HCT116 (cell line): ENCODE data around the gene DCUN1D2. TPM values are rescaled to one million over a fixed set of nuclear protein-coding genes. Genes with fewer than 3 reads are reported as not detected.

ENCODE experiments used
- ATAC-seq: fragments of 200-7000 bp; cut with Tn5 transposase; 2 replicates; pipeline ENCODE4 v1.9.1; 2020; ENCODE audit warnings: mild to moderate bottlenecking, moderate library complexity
- BruUV-seq: library from RNA; stranded (reverse); fragments of 400-500 nt; replicated peaks from 2 replicates; lab custom pipeline; 2021; lab: Mats Ljungman, UMichigan
- CTCF ChIA-PET: fragments of 300-600 bp; sonication (Branson Sonifier 250); formaldehyde crosslinking; loops from one replicate; lab custom pipeline; 2021; ENCODE audit warnings: antibody characterized with exemption; lab: Charles Lee
- POLR2A ChIA-PET: fragments of 300-600, 350-600 bp; sonication (Branson Sonifier 250); formaldehyde crosslinking; loops from one replicate; lab custom pipeline; 2021; ENCODE audit warnings: antibody characterized with exemption; lab: Charles Lee
- RAD21 ChIA-PET, 2 experiments: fragments of 300-600 bp; sonication (Branson Sonifier 250); formaldehyde crosslinking; loops; one replicate each; lab custom pipeline; 2023; ENCODE audit warnings: low total read pairs in 2 of 2; ENCODE audit not compliant: uncharacterized antibody in 2 of 2, unreplicated experiment in 2 of 2, low non-redundant PET in 1 of 2; lab: Charles Lee
- DNase-seq: peaks from one replicate; pipeline ENCODE4 v3.0.0-alpha.2; 2010; ENCODE audit warnings: low read depth, low spot score
- H2AFZ ChIP-seq: fragments of 200-600 bp; shearing (Covaris generic), sonication (generic); 2 replicates; pipeline ENCODE4 v1.6.1; 2017; ENCODE audit warnings: low read depth, mixed run types, mixed read lengths, antibody characterized with exemption, low read length; ENCODE audit not compliant: poor library complexity, severe bottlenecking
- H3K27ac ChIP-seq: 2 replicates; pipeline ENCODE4 v1.5.1; 2012; ENCODE audit warnings: low read depth, low read length
- H3K27me3 ChIP-seq: fragments of 200-600 bp; sonication (generic); 2 replicates; pipeline ENCODE4 v1.6.1; 2016; ENCODE audit warnings: mixed run types, low read length, mixed read lengths; ENCODE audit not compliant: insufficient read depth
- H3K36me3 ChIP-seq, 2 experiments: fragments of 200-500 bp in 1 of 2; fragments of 200-600 bp in 1 of 2; sonication (Bioruptor generic) in 1 of 2; sonication (generic) in 1 of 2; 2 replicates each; pipeline versions ENCODE4 v1.5.1 to v1.6.1; 2014 to 2016; ENCODE audit warnings: low read length in 2 of 2, inconsistent platforms in 1 of 2, mixed read lengths in 1 of 2, mixed run types in 1 of 2; ENCODE audit not compliant: insufficient read depth in 2 of 2, control insufficient read depth in 1 of 2
- H3K4me1 ChIP-seq, 2 experiments: fragments of 200-600 bp in 1 of 2; sonication (generic) in 1 of 2; 2 replicates each; pipeline versions ENCODE4 v1.5.1 to v1.6.1; 2012 to 2017; ENCODE audit warnings: low read length in 2 of 2, inconsistent platforms in 1 of 2, mild to moderate bottlenecking in 1 of 2, mixed read lengths in 1 of 2, mixed run types in 1 of 2, moderate library complexity in 1 of 2; ENCODE audit not compliant: insufficient read depth in 2 of 2, control insufficient read depth in 1 of 2
- H3K4me2 ChIP-seq: fragments of 200-600 bp; sonication (generic); 2 replicates; pipeline ENCODE4 v1.6.1; 2017; ENCODE audit warnings: mixed run types, low read length, mixed read lengths
- H3K4me3 ChIP-seq, 2 experiments: fragments of 200-600 bp in 1 of 2; sonication (generic) in 1 of 2; replicated peaks in 1 of 2; 2 replicates each; pipeline ENCODE4 v1.5.1; 2011 to 2016; ENCODE audit warnings: low read length in 2 of 2, control low read depth in 1 of 2, low read depth in 1 of 2, mild to moderate bottlenecking in 1 of 2, mixed read lengths in 1 of 2, mixed run types in 1 of 2
- H3K79me2 ChIP-seq: fragments of 200-600 bp; sonication (generic); 2 replicates; pipeline ENCODE4 v1.6.1; 2017; ENCODE audit warnings: mild to moderate bottlenecking, mixed run types, low read length, moderate library complexity, mixed read lengths; ENCODE audit not compliant: insufficient read depth
- H3K9ac ChIP-seq: fragments of 200-600 bp; sonication (generic); 2 replicates; pipeline ENCODE4 v1.6.1; 2016; ENCODE audit warnings: low read length, mixed read lengths
- H3K9me2 ChIP-seq: fragments of 200-600 bp; sonication (generic), shearing (Covaris generic); 2 replicates; pipeline ENCODE4 v1.6.1; 2017; ENCODE audit warnings: mixed run types, mild to moderate bottlenecking, moderate library complexity; ENCODE audit not compliant: insufficient read depth
- H3K9me3 ChIP-seq, 2 experiments: fragments of 200-500 bp in 1 of 2; fragments of 200-600 bp in 1 of 2; sonication (Bioruptor generic) in 1 of 2; sonication (generic) in 1 of 2; 2 replicates each; pipeline ENCODE4 v1.6.1; 2014 to 2017; ENCODE audit warnings: low read length in 2 of 2, mixed read lengths in 2 of 2, inconsistent platforms in 1 of 2, low read depth in 1 of 2, mild to moderate bottlenecking in 1 of 2, mixed run types in 1 of 2, moderate library complexity in 1 of 2; ENCODE audit not compliant: control insufficient read depth in 1 of 2, insufficient read depth in 1 of 2
- H4K20me1 ChIP-seq: fragments of 200-600 bp; sonication (generic), shearing (Covaris generic); 2 replicates; pipeline ENCODE4 v1.6.1; 2017; ENCODE audit warnings: mixed run types, mild to moderate bottlenecking, moderate library complexity; ENCODE audit not compliant: insufficient read depth
- CBX3 ChIP-seq: IDR thresholded peaks from 2 replicates; pipeline ENCODE4 v1.6.1; 2012; ENCODE audit warnings: low read depth
- CEBPB ChIP-seq: IDR thresholded peaks from 2 replicates; pipeline ENCODE4 v1.6.1; 2012; ENCODE audit warnings: low read depth
- ELF1 ChIP-seq: IDR thresholded peaks from 2 replicates; pipeline ENCODE4 v1.6.1; 2012; ENCODE audit warnings: low read depth, borderline replicate concordance
- FOSL1 ChIP-seq: IDR thresholded peaks from 2 replicates; pipeline ENCODE4 v1.6.1; 2012; ENCODE audit warnings: low read depth
- JUND ChIP-seq: IDR thresholded peaks from 2 replicates; pipeline ENCODE4 v1.6.1; 2012
- MAX ChIP-seq: IDR thresholded peaks from 2 replicates; pipeline ENCODE4 v1.6.1; 2012
- POLR2AphosphoS5 ChIP-seq: IDR thresholded peaks from 2 replicates; pipeline ENCODE4 v1.6.1; 2011; ENCODE audit warnings: mild to moderate bottlenecking, low read depth, low read length, moderate library complexity
- SP1 ChIP-seq: IDR thresholded peaks from 2 replicates; pipeline ENCODE4 v1.6.1; 2012; ENCODE audit warnings: low read depth
- SRF ChIP-seq: IDR thresholded peaks from 2 replicates; pipeline ENCODE4 v1.6.1; 2012; ENCODE audit warnings: low read depth
- ZBTB33 ChIP-seq: IDR thresholded peaks from 2 replicates; pipeline ENCODE4 v1.6.1; 2011; ENCODE audit warnings: mild to moderate bottlenecking, low read length, moderate library complexity; ENCODE audit not compliant: insufficient replicate concordance; ENCODE audit errors: extremely low read depth
- ZNF274 ChIP-seq: fragments of 200-500 bp; sonication (Bioruptor generic); IDR thresholded peaks from 2 replicates; pipeline ENCODE4 v1.6.1; 2014; ENCODE audit warnings: mild to moderate bottlenecking, low read depth, low read length, inconsistent platforms
- intact Hi-C: fragments of 100-400 bp; cut with micrococcal nuclease; formaldehyde crosslinking; loops from 2 replicates; pipeline ENCODE4 v1.10.0; 2022
- total RNA-seq: library from RNA; stranded (reverse); gene quantifications from one replicate; pipeline ENCODE4 v1.2.1, GENCODE V29; 2021; ENCODE audit not compliant: unreplicated experiment

DCUN1D2 gene
- total RNA-seq, 1 experiment from 2014 or later, result 25.4 TPM

GRCh38 chr13:113499936-113500335, 9.4 kb upstream of the DCUN1D2 start:
- BruUV-seq, result no TSS peak

DNA sequence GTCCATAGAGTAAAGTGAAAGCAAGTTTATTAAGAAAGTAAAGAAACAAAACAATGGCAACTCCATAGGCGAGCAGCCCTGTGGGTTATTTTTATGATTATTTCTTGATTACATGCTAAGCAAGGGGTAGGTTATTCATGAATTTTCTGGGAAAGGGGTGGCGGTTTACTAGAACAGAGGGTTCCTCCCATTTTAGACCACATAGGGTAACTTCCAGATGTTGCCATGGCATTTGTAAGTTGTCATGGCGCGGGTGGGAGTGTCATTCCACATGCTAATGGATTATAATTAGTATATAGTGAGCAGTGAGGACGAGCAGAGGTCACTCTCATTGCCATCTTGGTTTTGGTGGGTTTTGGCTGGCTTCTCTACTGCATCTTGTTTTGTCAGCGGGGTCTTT, 8.4 kb upstream of the DCUN1D2 start:
- H3K36me3 ChIP-seq, result peaks cover 48 to 57% of the 10 kb centered on the region in 2 experiments; a peak in 3 of 4 replicates
- H2AFZ ChIP-seq, result no peak overlapping the region
- intact Hi-C loops, result no loop called here
- no peak overlapping the region for H3K4me2 ChIP-seq
- no peak for ATAC-seq
- H3K27ac ChIP-seq, result no peak overlapping the region
- no peaks in the 10 kb centered on the region for H3K9me2 ChIP-seq
- ChIA-PET RAD21 (no interaction called here), POLR2A (no interaction called here), CTCF (no interaction called here)
- H3K27me3 ChIP-seq, result no peaks in the 10 kb centered on the region
- no peak for TF ChIP-seq JUND
- no peak for TF ChIP-seq FOSL1
- no peak for TF ChIP-seq ELF1
- no peak for TF ChIP-seq SP1
- TF ChIP-seq CBX3, result no peak
- TF ChIP-seq ZBTB33, result no peak
- TF ChIP-seq ZNF274, result no peak
- TF ChIP-seq CEBPB, result no peak
- no peak for TF ChIP-seq SRF
- TF ChIP-seq MAX, result no peak
- TF ChIP-seq POLR2AphosphoS5, result no peak
- H3K9ac ChIP-seq, result no peak overlapping the region
- H4K20me1 ChIP-seq, result no peaks in the 10 kb centered on the region
- H3K79me2 ChIP-seq, result peaks cover 35% of the 10 kb centered on the region
- peaks cover 3% of the 10 kb centered on the region in 2 experiments for H3K4me1 ChIP-seq
- no peak for DNase-seq
- no peak overlapping the region for H3K4me3 ChIP-seq
- H3K9me3 ChIP-seq, result no peaks in the 10 kb centered on the region
- BruUV-seq, result no TSS peak

More at GRCh38 chr13:113499936-113500335, 9.4 kb upstream of the DCUN1D2 start:
- Histone ChIP-seq H3K27me3 (no peaks in the 10 kb centered on the region), H3K4me1 (no peaks in the 10 kb centered on the region), H4K20me1 (no peaks in the 10 kb centered on the region), H3K9ac (no peak overlapping the region), H3K9me3 (no peaks in the 10 kb centered on the region), H3K79me2 (peaks cover 25% of the 10 kb centered on the region), H3K36me3 (peaks cover 58 to 61% of the 10 kb centered on the region in 2 experiments), H2AFZ (no peak overlapping the region), H3K4me3 (no peak overlapping the region), H3K9me2 (no peaks in the 10 kb centered on the region), H3K4me2 (no peak overlapping the region), H3K27ac (no peak overlapping the region)
- intact Hi-C loops, result no loop called here
- ChIA-PET POLR2A (no interaction called here), RAD21 (no interaction called here), CTCF (no interaction called here)
- DNase-seq, result no peak
- no peak for ATAC-seq
- TF ChIP-seq JUND, result no peak
